Measurements from ENCODE around the gene TAS2R60. TPM values are rescaled to one million over a fixed set of nuclear protein-coding genes. Genes with fewer than 3 reads are reported as not detected.

Gene TAS2R60
- total and polyA plus RNA-seq, 9 of the 15 experiments (the other 6 are each of a cell fraction or from before 2014, with no cell fraction given): 0.08 TPM; not detected in 8

GRCh38 chr7:143399642-143400041 is 43.6 kb upstream of the TAS2R60 start:
- FAIRE-seq: no peak
- intact Hi-C loops (cut with micrococcal nuclease): no loop called here
- WGBS (ENCODE audit: insufficient coverage, low coverage, missing lambda C conversion rate): 20% methylated on average over 20 of the region's 20 CpGs

GRCh38 chr7:143401265-143401664 is 42.0 kb upstream of the TAS2R60 start:
- Histone ChIP-seq H3K4me3 (no peak overlapping the region), H3K9me1 (ENCODE audit: control insufficient read depth, insufficient read depth, low read length) (no peaks in the 10 kb centered on the region), H3K79me2 (ENCODE audit: control insufficient read depth, insufficient read depth, low read length) (no peaks in the 10 kb centered on the region), H3K4me2 (ENCODE audit: insufficient read depth, low read length) (no peak overlapping the region), H3K27ac (ENCODE audit: extremely low read depth, low read depth, low read length) (no peak overlapping the region), H3K9me3 (replicated peaks; ENCODE audit: control insufficient read depth, insufficient read depth, low read depth, low read length) (no peaks in the 10 kb centered on the region), H4K20me1 (replicated peaks; ENCODE audit: control insufficient read depth, insufficient read depth, low read length) (peaks cover 5% of the 10 kb centered on the region; the same call in 1 of the 2 replicates), H3K36me3 (ENCODE audit: control insufficient read depth, insufficient read depth, low read length) (no peaks in the 10 kb centered on the region), H3K9ac (ENCODE audit: insufficient read depth in 1 of 2, low read depth in 2 of 2, low read length in 2 of 2) (no peak overlapping the region), H3K4me1 (replicated peaks in 1 of 2; ENCODE audit: control insufficient read depth in 2 of 2, insufficient read depth in 2 of 2, low read length in 2 of 2) (peaks cover 0 to 12% of the 10 kb centered on the region in 2 experiments; a peak in 2 of 5 replicates), H3K27me3 (ENCODE audit: control insufficient read depth in 2 of 2, insufficient read depth in 2 of 2, low read length in 2 of 2) (peaks cover 61 to 80% of the 10 kb centered on the region in 2 experiments), H2AFZ (ENCODE audit: low read depth, low read length) (no peak overlapping the region)
- ATAC-seq (no peak), FAIRE-seq (no peak), DNase-seq (ENCODE audit: extremely low read depth in 1 of 4, low spot score in 3 of 4) (no peak)
- BruUV-seq (replicated peaks): no TSS peak
- ChIA-PET POLR2A (interaction anchor here (0.6 to 10.7 kb wide), 3 partner anchors 9 to 449 kb away, joined by 5 to 131 read pairs (median 11); no protein-coding TSS in a partner anchor), CTCF (ENCODE audit: low intra/inter-chr PET ratio) (no interaction called here)
- intact Hi-C loops (cut with micrococcal nuclease): no loop called here
- in situ Hi-C loops (cut with MboI): no loop called here
- 0% methylated on average over 12 of the region's 12 CpGs for WGBS (ENCODE audit: insufficient coverage, low coverage, missing lambda C conversion rate)
- TF ChIP-seq E2F6 (IDR thresholded peaks at IDR 0.05; ENCODE audit: borderline replicate concordance in 1 of 2, extremely low read depth in 1 of 2, insufficient read depth in 1 of 2, insufficient read length in 1 of 2, low read depth in 1 of 2, low read length in 1 of 2, poor library complexity in 1 of 2, severe bottlenecking in 1 of 2) (peak in 1 of 2 experiments; percentile 37), ZNF696 (CRISPR knock-in tag; conservative IDR thresholded peaks at IDR 0.05) (no peak), MTA2 (IDR thresholded peaks at IDR 0.05; ENCODE audit: low read depth) (no peak), THAP7 (CRISPR knock-in tag; IDR thresholded peaks at IDR 0.05) (no peak), ZNF165 (CRISPR knock-in tag; IDR thresholded peaks at IDR 0.05; ENCODE audit: borderline replicate concordance) (no peak), CEBPG (CRISPR knock-in tag; IDR thresholded peaks at IDR 0.05) (no peak), CEBPG (tag; conservative IDR thresholded peaks at IDR 0.05 in 1 of 2, IDR thresholded peaks at IDR 0.05 in 1 of 2) (no peak), HMG20A (CRISPR knock-in tag; conservative IDR thresholded peaks at IDR 0.05) (no peak)

More at GRCh38 chr7:143399642-143400041, 43.6 kb upstream of the TAS2R60 start:
- Histone ChIP-seq H2AFZ (ENCODE audit: low read depth, low read length) (no peak overlapping the region), H3K9ac (ENCODE audit: insufficient read depth in 1 of 2, low read depth in 2 of 2, low read length in 2 of 2) (peak overlapping the region in 1 of 2 experiments; percentile 31; a peak in 2 of 4 replicates), H3K4me3 (no peak overlapping the region), H3K79me2 (ENCODE audit: control insufficient read depth, insufficient read depth, low read length) (no peaks in the 10 kb centered on the region), H3K27me3 (ENCODE audit: control insufficient read depth in 2 of 2, insufficient read depth in 2 of 2, low read length in 2 of 2) (peaks cover 53 to 80% of the 10 kb centered on the region in 2 experiments), H4K20me1 (replicated peaks; ENCODE audit: control insufficient read depth, insufficient read depth, low read length) (peaks cover 11% of the 10 kb centered on the region), H3K9me3 (replicated peaks; ENCODE audit: control insufficient read depth, insufficient read depth, low read depth, low read length) (no peaks in the 10 kb centered on the region), H3K27ac (ENCODE audit: extremely low read depth, low read depth, low read length) (no peak overlapping the region), H3K4me2 (ENCODE audit: insufficient read depth, low read length) (no peak overlapping the region), H3K36me3 (ENCODE audit: control insufficient read depth, insufficient read depth, low read length) (no peaks in the 10 kb centered on the region), H3K9me1 (ENCODE audit: control insufficient read depth, insufficient read depth, low read length) (no peaks in the 10 kb centered on the region), H3K4me1 (replicated peaks in 1 of 2; ENCODE audit: control insufficient read depth in 2 of 2, insufficient read depth in 2 of 2, low read length in 2 of 2) (peaks cover 0 to 12% of the 10 kb centered on the region in 2 experiments; a peak in 2 of 5 replicates)
- CTCF ChIA-PET (ENCODE audit: low intra/inter-chr PET ratio): no interaction called here
- in situ Hi-C loops (cut with MboI): no loop called here
- no TSS peak for BruUV-seq (replicated peaks)
- DNase-seq (ENCODE audit: extremely low read depth in 1 of 4, low spot score in 3 of 4) (no peak), ATAC-seq (no peak)
- POLR2A ChIA-PET: interaction anchor here (0.9 to 10.7 kb wide), 2 partner anchors 8 to 9 kb away, joined by 3 to 131 read pairs; no protein-coding TSS in a partner anchor
- no peak for TF ChIP-seq ETV6 (IDR thresholded peaks at IDR 0.05; ENCODE audit: borderline replicate concordance in 1 of 2, low read depth in 2 of 2, low read length in 1 of 2)
- 0 out of 2 replicates have a peak, but pooled peaks have one; percentile 33 for TF ChIP-seq ETV6 (CRISPR knock-in tag; IDR thresholded peaks at IDR 0.05; ENCODE audit: borderline replicate concordance)
- no peak for TF ChIP-seq ZNF561 (CRISPR knock-in tag; conservative IDR thresholded peaks at IDR 0.05)
